HepG2 (cell line): Measurements from ENCODE around the gene NIP7. TPM values are rescaled to one million over a fixed set of nuclear protein-coding genes. Genes with fewer than 3 reads are reported as not detected.

ENCODE experiments used
- ATAC-seq: fragments of 200-7000 bp; cut with Tn5 transposase; 3 replicates; pipeline ENCODE4 v1.9.1; 2020; ENCODE audit warnings: mild to moderate bottlenecking, moderate library complexity
- BruUV-seq: library from RNA; stranded (reverse); fragments of 400-500 nt; replicated peaks from 2 replicates; lab custom pipeline; 2021; lab: Mats Ljungman, UMichigan
- CTCF ChIA-PET: fragments of 300-600 bp; formaldehyde crosslinking; extraction: SDS; loops from one replicate; lab custom pipeline; 2021; ENCODE audit warnings: low total read pairs, inconsistent platforms, low intra/inter-chr PET ratio; lab: Yijun Ruan, JAX
- POLR2A ChIA-PET: fragments of 350-600 bp; sonication (Branson Sonifier 250); formaldehyde crosslinking; loops from one replicate; lab custom pipeline; 2020; ENCODE audit warnings: antibody characterized with exemption, inconsistent platforms; lab: Yijun Ruan, JAX
- DNase-seq: peaks from one replicate; pipeline ENCODE4 v3.0.0-alpha.2; 2015; ENCODE audit warnings: low spot score
- FAIRE-seq: peaks from 3 replicates; lab custom pipeline; 2011; peaks lifted over from hg19 to GRCh38; lab: Jason Lieb, UNC
- H2AFZ ChIP-seq: one replicate; pipeline ENCODE4 v1.6.1; 2011; ENCODE audit warnings: low read length, inconsistent platforms
- H3K27ac ChIP-seq: fragments of 300-600 bp; 3 replicates; pipeline ENCODE4 v1.8.0; 2011; ENCODE audit warnings: mixed run types, mild to moderate bottlenecking, mixed read lengths, low read length, inconsistent platforms; ENCODE audit not compliant: insufficient read depth; ENCODE audit errors: extremely low read length
- H3K27me3 ChIP-seq, 2 experiments: fragments of 200-600 bp in 1 of 2; 2 replicates in 1 of 2; 3 replicates in 1 of 2; pipeline versions ENCODE4 v1.6.0 to v1.8.0; 2011; ENCODE audit warnings: low read length in 2 of 2, mild to moderate bottlenecking in 2 of 2, moderate library complexity in 2 of 2, inconsistent platforms in 1 of 2; ENCODE audit not compliant: insufficient read depth in 2 of 2, control insufficient read depth in 1 of 2
- H3K36me3 ChIP-seq, 2 experiments: fragments of 200-600 bp in 1 of 2; replicated peaks in 1 of 2; 2 replicates in 1 of 2; 3 replicates in 1 of 2; pipeline versions ENCODE4 v1.5.1 to v1.8.0; 2011; ENCODE audit warnings: low read length in 2 of 2, inconsistent platforms in 1 of 2; ENCODE audit not compliant: insufficient read depth in 2 of 2, control insufficient read depth in 1 of 2
- H3K4me1 ChIP-seq: 2 replicates; pipeline ENCODE4 v1.5.1; 2012; ENCODE audit warnings: low read length, inconsistent platforms; ENCODE audit not compliant: insufficient read depth
- H3K4me2 ChIP-seq: 2 replicates; pipeline ENCODE4 v1.6.0; 2011; ENCODE audit warnings: low read depth, low read length, inconsistent platforms
- H3K4me3 ChIP-seq, 3 experiments: fragments of 200-600 bp in 1 of 3; sonication (generic), shearing (Covaris generic) in 1 of 3; replicated peaks in 1 of 3; 2 replicates each; pipeline ENCODE4 v1.5.1; 2011 to 2016; ENCODE audit warnings: low read length in 3 of 3, inconsistent platforms in 2 of 3, low read depth in 2 of 3, mild to moderate bottlenecking in 2 of 3, control low read depth in 1 of 3, mixed read lengths in 1 of 3; ENCODE audit not compliant: insufficient read depth in 1 of 3
- H3K79me2 ChIP-seq: one replicate; pipeline ENCODE4 v1.6.1; 2011; ENCODE audit warnings: low read length, inconsistent platforms; ENCODE audit not compliant: insufficient read depth
- H3K9ac ChIP-seq: 2 replicates; pipeline ENCODE4 v1.6.0; 2011; ENCODE audit warnings: mild to moderate bottlenecking, low read depth, low read length, inconsistent platforms; ENCODE audit not compliant: insufficient read depth
- H3K9me3 ChIP-seq: 2 replicates; pipeline ENCODE4 v1.5.1; 2012; ENCODE audit warnings: mild to moderate bottlenecking, low read length
- H4K20me1 ChIP-seq: 2 replicates; pipeline ENCODE4 v1.6.0; 2011; ENCODE audit warnings: inconsistent platforms, mild to moderate bottlenecking, low read length, moderate library complexity; ENCODE audit not compliant: insufficient read depth
- FOXP4 ChIP-seq: sonication (generic); formaldehyde crosslinking; IDR thresholded peaks from 2 replicates; pipeline ENCODE4 v1.4.0; 2020; ENCODE audit warnings: missing genetic modification reagents
- GABPB1 ChIP-seq: IDR thresholded peaks from 2 replicates; pipeline ENCODE4 v1.6.1; 2016; ENCODE audit warnings: mild to moderate bottlenecking, missing genetic modification reagents, moderate library complexity, missing compliant biosample characterization
- GATAD2A ChIP-seq: IDR thresholded peaks from 2 replicates; pipeline ENCODE4 v1.6.1; 2016
- HNF4G ChIP-seq, 2 experiments: sonication (generic) in 1 of 2; formaldehyde crosslinking in 1 of 2; IDR thresholded peaks; 2 replicates each; pipeline versions ENCODE4 v1.4.0 to v1.6.1; 2011 to 2020; ENCODE audit warnings: borderline replicate concordance in 2 of 2, low read depth in 2 of 2, mild to moderate bottlenecking in 2 of 2, low read length in 1 of 2, missing genetic modification reagents in 1 of 2, moderate library complexity in 1 of 2
- NFE2 ChIP-seq: sonication (generic); formaldehyde crosslinking; IDR thresholded peaks from 2 replicates; pipeline ENCODE4 v1.4.0; 2020; ENCODE audit warnings: missing genetic modification reagents
- SP2 ChIP-seq: sonication (generic); formaldehyde crosslinking; IDR thresholded peaks from 2 replicates; pipeline ENCODE4 v1.5.1; 2020; ENCODE audit warnings: mild to moderate bottlenecking, missing genetic modification reagents
- SSRP1 ChIP-seq: IDR thresholded peaks from 2 replicates; pipeline ENCODE4 v1.6.1; 2016; ENCODE audit warnings: control low read depth
- YEATS2 ChIP-seq: sonication (generic); formaldehyde crosslinking; IDR thresholded peaks from 2 replicates; pipeline ENCODE4 v1.4.0; 2020; ENCODE audit warnings: missing genetic modification reagents, borderline replicate concordance
- ZKSCAN1 ChIP-seq: fragments of 150-350 bp; IDR thresholded peaks from 2 replicates; pipeline ENCODE4 v1.6.1; 2014; ENCODE audit warnings: low read length
- ZMAT3 ChIP-seq: sonication (generic); formaldehyde crosslinking; conservative IDR thresholded peaks from 2 replicates; pipeline ENCODE4 v1.7.0; 2021; ENCODE audit warnings: missing genetic modification reagents
- ZNF274 ChIP-seq: sonication (generic); formaldehyde crosslinking; IDR thresholded peaks from 2 replicates; pipeline ENCODE4 v1.5.1; 2020; ENCODE audit warnings: mild to moderate bottlenecking, missing genetic modification reagents
- ZNF337 ChIP-seq: sonication (generic); formaldehyde crosslinking; IDR thresholded peaks from 2 replicates; pipeline ENCODE4 v1.5.1; 2020; ENCODE audit warnings: missing genetic modification reagents, low read depth, mild to moderate bottlenecking, borderline replicate concordance
- ZNF687 ChIP-seq: sonication (generic); formaldehyde crosslinking; IDR thresholded peaks from 2 replicates; pipeline ENCODE4 v1.5.1; 2020; ENCODE audit warnings: mild to moderate bottlenecking, missing genetic modification reagents, moderate library complexity
- ZNF747 ChIP-seq: sonication (generic); formaldehyde crosslinking; IDR thresholded peaks from 2 replicates; pipeline ENCODE4 v1.8.1; 2023; ENCODE audit warnings: missing genetic modification reagents, mild to moderate bottlenecking, borderline replicate concordance
- ZNF800 ChIP-seq: sonication (generic); formaldehyde crosslinking; IDR thresholded peaks from 2 replicates; pipeline ENCODE4 v1.4.0; 2020; ENCODE audit warnings: missing genetic modification reagents
- WGBS: methylation state at CpG from one replicate; pipeline ENCODE4 v1.1.6; 2017; ENCODE audit warnings: low lambda C conversion rate; 5-methylcytosine and 5-hydroxymethylcytosine counted together
- in situ Hi-C: cut with HindIII; loops from 2 replicates; pipeline ENCODE4 v1.10.0; 2017; ENCODE audit warnings: low pct_unique_long_range_greater_than_20kb; ENCODE audit not compliant: extremely low pct_ligation_motif_present
- intact Hi-C: fragments of 100-400 bp; cut with micrococcal nuclease; formaldehyde crosslinking; loops from one replicate; pipeline ENCODE4 v1.10.0; 2022; ENCODE audit not compliant: unreplicated experiment
- polyA plus RNA-seq, 8 experiments: library from polyadenylated mRNA; depleted of rRNA in 3 of 8; stranded (reverse) in 7 of 8; unstranded in 1 of 8; fragments of >200 nt; fragmentation: Illumina TruSeq in 4 of 8; extraction: Trizol in 4 of 8; gene quantifications; 2 replicates each; pipeline versions ENCODE4 v1.2.1 to v1.2.3, GENCODE V29; 2011 to 2016; ENCODE audit warnings: low read depth in 4 of 8, missing spikeins in 1 of 8, mixed read lengths in 1 of 8; ENCODE audit not compliant: insufficient read depth in 1 of 8
- total RNA-seq, 5 experiments: library from RNA; depleted of rRNA; stranded (reverse); fragments of >200 nt; fragmentation: Illumina TruSeq; extraction: Trizol; gene quantifications; 2 replicates each; pipeline ENCODE4 v1.2.3, GENCODE V29; 2016; ENCODE audit warnings: low read depth in 1 of 5

NIP7 gene
- total and polyA plus RNA-seq, 2 of the 13 experiments (the other 11 are each of a cell fraction or from before 2014, with no cell fraction given), result 15.3 to 114 TPM

- Histone ChIP-seq H3K36me3 (peaks cover 3 to 8% of the 10 kb centered on the region in 2 experiments; a peak in 4 of 5 replicates), H4K20me1 (no peaks in the 10 kb centered on the region), H3K9ac (peak within 1 kb of the TSS; percentile 59), H3K9me3 (no peaks in the 10 kb centered on the region), H3K27ac (peak within 1 kb of the TSS; percentile 39), H2AFZ (no peak within 1 kb of the TSS), H3K27me3 (no peaks in the 10 kb centered on the region), H3K4me2 (peak within 1 kb of the TSS; percentile 91), H3K4me1 (peaks cover 24% of the 10 kb centered on the region), H3K79me2 (no peaks in the 10 kb centered on the region), H3K4me3 (peak within 1 kb of the TSS; percentile 54 to 64 (median 61))
- in situ Hi-C loops (no loop called here), intact Hi-C loops (loop anchor here (5.0 kb wide), 1 partner anchor 36 kb away; the partner anchor contains the start of gene TERF2)
- ATAC-seq (peak; percentile 93), FAIRE-seq (peak; percentile 99), DNase-seq (peak; percentile 92)
- no TSS peak for BruUV-seq
- POLR2A ChIA-PET, result interaction anchor here (1.1 to 4.1 kb wide), 11 partner anchors 10 to 403 kb away, joined by 4 to 22 read pairs (median 5); partner anchors contain the start of genes COG8, NIP7, NOB1 and PDF
- WGBS, result 2% methylated on average over 11 of the region's 12 CpGs
- CTCF ChIA-PET, result no interaction called here
- TF ChIP-seq HNF4G (IDR thresholded peaks at IDR 0.05; ENCODE audit: borderline replicate concordance, low read depth, low read length), result no peak
- 0 out of 2 replicates have a peak, but pooled peaks have one; percentile 29 for TF ChIP-seq HNF4G (CRISPR knock-in tag; IDR thresholded peaks at IDR 0.05; ENCODE audit: borderline replicate concordance, low read depth)
- peak; percentile 73; the same call in 1 of the 2 replicates for TF ChIP-seq ZNF800
- TF ChIP-seq SSRP1, result no peak
- TF ChIP-seq ZKSCAN1, result no peak
- TF ChIP-seq GATAD2A (CRISPR knock-in tag), result 0 out of 2 replicates have a peak, but pooled peaks have one; percentile 36
- 0 out of 2 replicates have a peak, but pooled peaks have one; percentile 24 for TF ChIP-seq NFE2 (CRISPR knock-in tag)
- 0 out of 2 replicates have a peak, but pooled peaks have one; percentile 60 for TF ChIP-seq ZNF337 (CRISPR knock-in tag)
- no peak for TF ChIP-seq SP2 (CRISPR knock-in tag)
- no peak; the same call in 1 of the 2 replicates for TF ChIP-seq ZNF747 (CRISPR knock-in tag)
- TF ChIP-seq ZMAT3 (CRISPR knock-in tag), result peak; percentile 43; the same call in 1 of the 2 replicates
- peak; percentile 52 for TF ChIP-seq ZNF687 (CRISPR knock-in tag)
- TF ChIP-seq GABPB1 (CRISPR knock-in tag), result no peak; the same call in 1 of the 2 replicates
- TF ChIP-seq YEATS2 (CRISPR knock-in tag), result peak; percentile 50; the same call in 1 of the 2 replicates
- TF ChIP-seq FOXP4 (CRISPR knock-in tag), result peak; percentile 20; the same call in 1 of the 2 replicates
- TF ChIP-seq ZNF274 (CRISPR knock-in tag), result no peak
Measured at GRCh38 chr16:69351309-69352027, 11.9 kb downstream of the NIP7 start, which contains the start of gene TMED6. Gene TMED6 (minus strand): TSS chr16:69351786. CDS start chr16:69351753, 33 bp downstream.
